CD4-positive, alpha-beta T cell treated with Interferon alpha-2 for 1 hour (primary cell): ENCODE data around the gene FCSK.
"Not testable (repeated sequence)": the region's sequence is repeated elsewhere in the genome, so short reads cannot be mapped to it uniquely, and the experiment has no call there.

Source experiments
- DNase-seq, 2 donors: peaks; one replicate each; pipeline ENCODE4 v3.0.0-alpha.2; 2020 to 2022

FCSK gene

DNA sequence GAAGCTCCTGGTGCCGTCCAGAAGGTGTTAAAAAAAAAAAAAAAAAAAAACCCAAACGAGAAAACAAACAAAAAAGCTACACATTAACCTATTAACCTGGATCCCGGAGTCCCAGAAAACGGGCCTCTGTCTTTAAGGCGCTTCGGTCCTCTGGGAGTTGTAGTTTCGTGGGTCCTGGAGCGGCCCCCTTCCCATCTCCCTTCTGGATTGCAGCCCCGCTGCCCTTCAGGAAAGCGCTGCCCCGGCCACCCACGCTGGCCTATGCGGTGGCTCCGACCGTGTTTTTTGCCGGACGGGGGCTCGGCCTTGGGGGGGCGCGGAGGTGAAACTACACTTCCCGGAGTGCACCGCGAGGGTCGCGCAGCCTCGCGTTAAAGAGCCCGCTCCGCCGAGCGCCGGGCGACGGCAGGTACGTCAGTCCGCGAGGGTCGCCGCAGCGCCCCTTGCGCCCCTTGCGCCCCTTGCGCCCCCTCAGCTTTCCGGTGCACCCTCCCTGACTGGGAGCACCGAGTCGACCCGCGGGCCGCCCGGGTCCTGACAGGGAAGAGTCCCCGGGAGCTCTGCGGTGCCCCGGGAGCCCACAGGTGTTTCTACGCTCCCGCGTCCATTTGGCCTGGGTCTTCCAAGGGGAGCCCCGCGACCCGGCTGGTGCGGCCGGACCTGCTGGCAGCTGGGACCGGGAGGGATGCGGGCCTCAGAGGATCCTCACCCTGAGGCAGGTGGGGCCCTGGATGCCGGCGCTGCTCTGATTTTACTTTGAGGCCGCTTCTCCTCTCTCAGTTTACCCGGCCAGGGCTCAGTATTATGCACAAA lies at the start of gene FCSK:
FCSK (plus strand) TSS at position 374 of the 813 bp plus-strand sequence. CDS start 8,596 bp downstream, outside the sequence.
- peak; percentile 71 for DNase-seq

GRCh38 chr16:70406104-70406503 lies 48.3 kb upstream of the FCSK start:
- DNase-seq = not testable (repeated sequence)

DNA sequence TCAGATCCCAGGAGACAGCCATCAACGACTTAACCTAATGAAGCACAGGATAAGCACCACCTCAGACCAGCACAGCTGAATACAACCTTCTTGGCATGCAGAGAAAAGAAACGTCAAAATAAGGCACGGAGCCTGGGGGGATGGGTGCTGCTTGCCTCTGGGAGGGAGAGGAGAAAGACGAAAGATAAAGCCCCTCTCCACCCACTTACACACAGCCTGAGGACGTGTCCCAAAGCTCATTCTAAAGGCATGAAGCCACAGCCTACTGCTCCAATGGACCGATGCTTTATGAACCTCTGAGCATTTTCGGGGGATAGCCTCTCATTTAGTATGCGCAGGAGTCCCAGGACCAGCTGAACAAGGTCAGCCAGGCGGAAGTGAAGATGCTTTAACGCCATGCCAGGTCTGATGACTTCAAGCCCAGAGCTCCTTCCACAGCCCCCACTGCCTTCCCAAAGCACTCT lies 46.6 kb upstream of the FCSK start:
- DNase-seq = no peak

DNA sequence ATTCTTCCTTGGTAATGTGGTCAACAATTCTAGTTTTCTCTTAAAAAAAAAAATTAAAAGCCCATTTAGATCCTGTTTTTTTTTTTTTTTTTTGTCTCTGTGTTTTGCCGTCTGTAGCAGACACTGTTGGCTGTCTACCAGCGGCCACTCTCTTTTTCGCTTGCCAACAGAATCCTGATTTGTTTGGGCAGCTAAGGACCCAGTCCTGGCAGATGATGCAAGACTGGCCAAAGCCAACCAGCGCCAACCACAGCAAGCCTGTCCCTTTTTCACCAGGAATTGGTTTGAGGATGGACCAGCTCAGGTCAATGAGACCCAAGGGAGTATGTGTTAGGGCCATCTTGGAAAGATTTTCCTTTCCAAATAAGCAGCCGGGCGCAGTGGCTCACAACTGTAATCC lies 43.7 kb upstream of the FCSK start:
- DNase-seq = no peak

- DNase-seq = no peak
Observed at GRCh38 chr16:70412385-70412784, 42.0 kb upstream of the FCSK start.

DNA sequence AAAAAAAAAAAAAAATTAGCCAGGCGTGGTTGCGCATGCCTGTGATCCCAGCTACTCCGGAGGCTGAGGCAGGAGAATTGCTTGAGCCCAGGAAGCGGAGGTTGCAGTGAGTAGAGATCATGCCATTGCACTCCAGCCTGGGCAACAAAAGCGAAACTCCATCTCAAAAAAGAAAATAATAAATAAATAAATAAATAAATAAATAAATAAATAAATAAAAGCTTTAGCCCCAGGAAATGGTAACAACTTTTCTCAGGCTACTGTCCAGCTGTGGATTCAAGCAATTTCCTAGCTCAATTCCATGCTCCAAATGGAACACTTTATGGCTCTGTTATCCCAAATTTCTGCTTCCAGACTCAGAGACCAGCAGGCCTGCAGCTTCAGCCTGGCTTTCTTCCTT lies 40.8 kb upstream of the FCSK start:
- DNase-seq = not testable (repeated sequence)

GRCh38 chr16:70416748-70417616 lies 37.4 kb upstream of the FCSK start:
- peak in 1 of 2 donors; percentile 29 for DNase-seq

DNA sequence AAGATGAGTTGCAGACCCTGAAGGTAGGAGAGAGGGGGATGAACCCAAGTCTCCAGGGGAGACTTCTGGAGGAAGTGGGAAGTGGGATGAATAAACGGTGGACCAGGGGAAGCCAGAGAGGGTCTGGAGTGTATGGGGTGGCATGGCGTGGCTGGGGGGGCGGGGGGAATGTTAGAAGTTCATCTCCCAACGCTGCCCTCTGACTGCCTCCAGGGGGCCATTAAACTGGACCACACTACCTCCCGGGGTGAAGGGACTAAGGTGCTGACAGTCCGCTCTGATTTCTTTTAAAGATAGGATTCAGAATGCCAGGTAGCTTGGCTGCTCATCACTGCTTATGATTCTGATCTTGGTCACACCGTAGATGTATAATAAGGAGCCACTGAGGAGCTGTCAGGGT lies 36.7 kb upstream of the FCSK start:
- no peak for DNase-seq

GRCh38 chr16:70418274-70418992 lies 36.0 kb upstream of the FCSK start:
- DNase-seq = peak in 1 of 2 donors; percentile 19

GRCh38 chr16:70418993-70419318 lies 35.4 kb upstream of the FCSK start:
- no peak for DNase-seq

DNA sequence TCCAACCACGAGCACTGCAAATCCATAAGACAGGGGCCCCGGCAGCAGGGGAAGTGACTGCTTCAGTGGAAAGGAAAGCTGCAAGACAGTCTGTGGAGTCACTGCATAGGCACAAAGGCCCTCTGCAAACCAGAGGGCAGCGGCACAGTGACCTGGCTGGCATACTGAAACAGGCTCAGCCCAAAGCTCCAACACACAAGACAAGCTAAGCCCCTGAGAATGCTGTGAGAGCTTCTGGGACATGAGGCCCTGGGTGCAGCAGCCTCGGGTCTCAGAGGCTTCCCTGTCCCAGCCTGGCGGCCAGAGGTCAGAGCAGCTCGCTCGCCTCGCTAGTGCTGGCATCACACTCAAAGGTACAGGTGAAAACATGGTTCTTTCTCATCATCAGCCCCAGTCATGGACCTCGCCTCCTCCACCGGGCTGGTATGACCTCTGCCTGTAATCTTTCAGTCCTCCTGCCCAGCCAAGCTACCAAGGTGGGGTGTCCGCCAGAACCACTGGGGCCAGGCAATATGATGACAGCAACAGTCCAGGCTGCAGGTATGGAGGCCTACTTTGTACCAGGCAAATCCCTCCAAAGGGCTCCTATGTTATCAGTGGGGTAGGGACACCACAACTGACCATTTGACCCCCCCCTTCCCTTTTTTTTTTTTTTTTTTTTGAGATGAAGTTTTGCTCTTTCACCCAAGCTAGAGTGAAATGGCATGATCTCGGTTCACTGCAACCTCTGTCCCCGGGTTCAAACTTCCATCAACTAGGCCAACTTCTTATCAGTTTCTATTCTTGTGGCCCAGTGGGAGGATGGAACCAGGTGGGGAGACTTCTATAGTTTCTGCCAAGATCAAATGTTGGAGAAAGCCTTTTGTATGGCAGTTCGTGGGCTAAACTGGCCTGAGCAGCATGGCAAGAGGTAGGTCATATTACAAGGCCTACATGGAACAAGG lies 34.7 kb upstream of the FCSK start:
- DNase-seq = no peak

- no peak for DNase-seq
Observed at GRCh38 chr16:70421014-70421413, 33.4 kb upstream of the FCSK start.

- no peak for DNase-seq
Observed at GRCh38 chr16:70421473-70422311, 32.7 kb upstream of the FCSK start.

DNA sequence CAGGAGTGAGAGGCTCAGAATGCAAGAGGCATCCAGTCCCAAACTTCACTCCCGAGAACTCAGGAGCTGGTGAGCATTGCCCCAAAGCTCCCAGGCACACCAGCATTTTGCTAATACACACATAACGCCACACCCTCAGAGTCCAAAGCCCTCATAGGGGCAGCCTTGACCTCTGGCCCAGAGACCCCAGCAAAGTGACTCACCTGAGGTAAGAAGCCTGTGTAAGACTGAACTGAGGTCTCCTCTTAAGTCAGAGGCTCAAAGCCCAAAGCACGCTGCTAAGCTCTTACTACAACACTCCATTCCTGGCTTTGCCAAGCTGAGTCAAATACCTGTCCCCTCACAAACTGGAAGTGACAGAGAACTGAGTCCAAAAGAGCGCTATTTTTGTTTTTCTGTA lies 31.9 kb upstream of the FCSK start:
- DNase-seq = no peak

DNA sequence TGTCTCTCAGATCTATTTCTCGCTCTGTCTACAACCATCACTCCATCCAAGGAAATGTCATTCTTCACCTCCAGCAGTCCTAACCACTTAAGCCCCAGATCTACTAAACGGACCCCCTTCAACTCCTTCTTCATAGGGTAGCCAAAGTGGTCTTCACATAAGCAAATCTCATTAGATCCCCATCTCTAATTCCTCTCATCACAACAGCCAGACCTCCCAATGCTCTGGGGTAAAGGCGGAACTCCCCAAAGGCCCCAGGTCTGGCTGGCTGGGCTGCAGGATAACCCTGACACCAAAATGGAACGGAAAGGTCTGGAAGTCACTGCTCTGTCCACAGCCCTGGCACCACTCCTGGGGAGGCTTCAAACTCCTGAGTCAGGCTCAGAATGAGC lies 26.6 kb upstream of the FCSK start:
- DNase-seq = no peak

DNA sequence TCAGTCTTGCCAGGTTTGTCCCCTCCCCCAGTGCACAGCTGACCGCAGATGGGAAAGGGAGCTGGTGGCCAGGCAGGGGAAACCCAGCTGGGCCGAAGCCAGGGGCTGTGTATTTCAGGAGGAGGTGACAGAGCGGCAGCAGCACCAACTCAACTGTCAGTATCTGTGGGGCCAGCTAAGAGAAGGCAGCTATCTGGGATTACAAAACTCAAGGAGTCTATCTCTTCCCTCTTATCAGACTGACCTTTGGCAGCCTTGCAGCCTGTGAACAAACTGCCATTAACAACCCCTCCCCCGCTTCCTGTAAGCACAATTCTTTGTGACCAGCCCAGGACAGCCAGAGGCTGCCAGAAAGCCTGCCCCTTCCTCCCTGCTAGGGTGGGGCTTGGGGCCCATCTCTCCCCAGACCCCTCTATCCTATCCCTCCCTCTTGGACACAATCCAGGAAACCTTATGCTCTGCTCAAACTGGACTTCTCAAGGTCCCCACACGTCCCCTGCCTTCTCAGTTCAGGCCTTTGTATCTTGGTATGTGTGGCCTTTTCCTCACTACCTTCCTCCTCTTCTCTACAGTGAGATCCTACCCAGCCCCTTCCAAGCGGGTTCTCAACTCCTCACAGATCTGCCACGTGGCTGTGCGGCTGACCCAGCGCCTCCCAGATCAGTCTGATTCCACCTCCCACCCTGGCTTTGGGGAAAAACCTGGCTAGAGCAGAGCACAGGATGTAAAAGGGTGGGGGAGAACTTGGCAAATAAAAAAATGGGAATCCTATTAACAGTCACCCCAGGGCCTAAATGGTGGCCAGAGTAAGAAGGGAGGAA lies 26.0 kb upstream of the FCSK start:
- DNase-seq = peak; percentile 46 to 75

DNA sequence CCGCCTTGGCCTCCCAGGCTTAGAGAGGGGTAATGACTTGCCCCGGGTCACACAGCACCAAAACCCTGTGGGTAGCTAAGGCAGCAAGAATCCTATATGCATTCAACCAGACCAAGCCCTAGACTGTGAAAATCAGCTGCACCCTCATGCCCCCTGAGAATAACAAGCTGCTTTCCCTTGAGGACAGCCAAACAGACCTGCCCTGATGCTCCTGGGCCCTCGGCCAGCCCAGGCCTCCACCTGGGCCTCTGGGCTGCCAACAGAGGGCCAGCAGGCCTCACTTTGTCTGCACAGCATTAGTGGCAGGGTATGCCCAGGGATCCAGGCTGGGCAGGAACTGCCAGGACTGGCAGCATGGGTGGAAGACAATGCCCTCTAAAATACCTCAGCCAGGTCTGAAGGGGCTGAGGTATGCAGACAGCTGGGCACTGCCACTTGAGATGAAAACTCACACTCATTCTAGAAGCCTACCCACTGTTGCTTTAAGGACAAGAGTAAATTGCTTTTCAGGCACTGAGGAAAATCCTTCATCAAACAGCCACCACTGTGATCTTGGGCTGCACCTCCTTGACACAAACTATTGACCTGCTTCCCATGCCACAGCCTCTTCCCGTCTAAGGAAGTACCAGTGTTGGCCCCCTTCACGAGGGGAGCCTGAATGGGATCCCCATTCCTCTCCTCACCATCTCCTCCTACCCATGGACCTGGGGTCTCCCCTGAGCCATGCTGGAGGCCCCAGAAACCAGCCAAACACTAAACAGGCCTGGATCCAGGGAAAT lies 24.3 kb upstream of the FCSK start:
- DNase-seq = no peak

DNA sequence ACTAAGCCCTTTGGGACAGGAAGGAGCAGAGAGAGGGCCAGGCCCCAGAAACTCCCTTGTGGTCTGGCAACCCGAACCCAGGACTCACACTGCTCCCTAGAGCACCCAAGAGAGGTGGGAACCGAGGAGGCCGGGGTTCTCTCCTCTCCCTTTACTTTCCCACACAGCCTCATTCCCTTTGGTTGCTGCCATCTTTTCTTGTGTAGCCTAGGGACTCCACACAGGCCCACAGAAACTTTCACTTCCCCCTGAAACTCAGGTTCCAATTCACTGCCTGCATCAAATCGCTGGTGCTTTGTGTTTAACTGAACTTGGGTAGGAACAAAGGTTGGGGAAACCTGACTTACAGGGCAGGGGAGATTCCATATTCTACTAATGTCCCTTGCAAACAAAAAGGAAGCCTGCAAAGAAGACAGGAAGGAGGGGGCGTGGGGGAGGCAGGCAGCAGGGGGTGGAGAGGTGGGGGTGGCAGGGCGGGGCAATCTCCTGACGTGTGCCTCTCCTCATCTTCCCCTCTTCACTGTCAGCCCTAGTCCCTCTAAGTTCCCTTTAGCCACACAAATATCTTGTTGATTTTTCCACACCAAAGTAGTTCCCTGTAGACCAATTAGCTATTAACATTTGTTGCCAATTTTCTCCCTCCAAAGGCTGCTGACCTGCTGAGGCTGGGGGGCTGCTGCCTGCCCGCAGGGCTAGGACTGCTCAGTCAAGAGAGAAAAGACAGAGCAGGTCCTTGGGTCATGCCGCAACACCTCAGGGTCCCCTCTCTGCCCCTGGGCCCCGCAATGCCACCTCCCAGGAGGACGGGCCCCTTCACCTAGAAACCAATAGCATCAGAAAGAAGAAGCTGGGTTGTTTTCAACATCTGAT lies 23.5 kb upstream of the FCSK start:
- DNase-seq = peak; percentile 76 to 82
